Endothelial cell of umbilical vein (primary cell): ENCODE measurements around the gene DPF3. TPM values are rescaled to one million over a fixed set of nuclear protein-coding genes. Genes with fewer than 3 reads are reported as not detected.

Source experiments
- BruUV-seq: library from RNA; stranded (reverse); fragments of 400-500 nt; replicated peaks from 2 replicates; lab custom pipeline; 2021; lab: Mats Ljungman, UMichigan
- CTCF ChIA-PET: fragments of 300-600, 350-600 bp; sonication (Branson Sonifier 250); formaldehyde crosslinking; loops from one replicate; lab custom pipeline; 2021; ENCODE audit warnings: antibody characterized with exemption, inconsistent platforms; lab: Charles Lee
- POLR2A ChIA-PET: fragments of 300-600, 350-600 bp; sonication (Branson Sonifier 250); formaldehyde crosslinking; loops from one replicate; lab custom pipeline; 2021; ENCODE audit warnings: antibody characterized with exemption, inconsistent platforms; lab: Charles Lee
- DNase-seq: peaks from one replicate; pipeline ENCODE4 v3.0.0-alpha.2; 2011; ENCODE audit warnings: low read depth, low spot score
- FAIRE-seq: peaks from 2 replicates; lab custom pipeline; 2011; peaks lifted over from hg19 to GRCh38; lab: Jason Lieb, UNC
- H2AFZ ChIP-seq: 2 replicates; pipeline ENCODE4 v1.6.0; 2012; ENCODE audit warnings: low read depth, low read length, control low read depth, inconsistent platforms
- H3K27ac ChIP-seq: 2 replicates; pipeline ENCODE4 v1.5.1; 2011; ENCODE audit warnings: low read depth, mild to moderate bottlenecking, control low read depth, low read length, moderate library complexity; ENCODE audit not compliant: insufficient read depth
- H3K27me3 ChIP-seq, 2 experiments: 2 replicates each; pipeline versions ENCODE4 v1.6.0 to v1.6.1; 2011; ENCODE audit warnings: low read length in 2 of 2, mixed read lengths in 1 of 2; ENCODE audit not compliant: control insufficient read depth in 2 of 2, insufficient read depth in 2 of 2
- H3K36me3 ChIP-seq, 2 experiments: 2 replicates in 1 of 2; 3 replicates in 1 of 2; pipeline ENCODE4 v1.5.1; 2011; ENCODE audit warnings: low read length in 2 of 2, mild to moderate bottlenecking in 1 of 2, moderate library complexity in 1 of 2; ENCODE audit not compliant: control insufficient read depth in 2 of 2, insufficient read depth in 2 of 2; ENCODE audit errors: extremely low read depth in 1 of 2
- H3K4me1 ChIP-seq: 3 replicates; pipeline ENCODE4 v1.5.1; 2011; ENCODE audit warnings: mild to moderate bottlenecking, low read length; ENCODE audit not compliant: control insufficient read depth, insufficient read depth; ENCODE audit errors: extremely low read depth
- H3K4me2 ChIP-seq: 2 replicates; pipeline ENCODE4 v1.6.1; 2011; ENCODE audit warnings: low read length, control low read depth, mixed read lengths; ENCODE audit not compliant: insufficient read depth
- H3K4me3 ChIP-seq, 3 experiments: fragments of 200-600 bp in 1 of 3; sonication (generic), shearing (Covaris generic) in 1 of 3; replicated peaks in 1 of 3; 2 replicates each; pipeline ENCODE4 v1.5.1; 2011 to 2016; ENCODE audit warnings: control low read depth in 3 of 3, low read length in 3 of 3, mild to moderate bottlenecking in 2 of 3, inconsistent platforms in 1 of 3, low read depth in 1 of 3, moderate library complexity in 1 of 3; ENCODE audit not compliant: insufficient read depth in 1 of 3
- H3K79me2 ChIP-seq: 2 replicates; pipeline ENCODE4 v1.6.0; 2012; ENCODE audit warnings: low read length, inconsistent platforms; ENCODE audit not compliant: control insufficient read depth, insufficient read depth
- H3K9ac ChIP-seq: replicated peaks from 2 replicates; pipeline ENCODE3; 2011; ENCODE audit warnings: low read length, control low read depth; ENCODE audit not compliant: insufficient read depth; ENCODE audit errors: extremely low read depth
- H3K9me1 ChIP-seq: replicated peaks from 3 replicates; pipeline ENCODE4 v1.6.0; 2011; ENCODE audit warnings: mild to moderate bottlenecking, low read length; ENCODE audit not compliant: control insufficient read depth, insufficient read depth; ENCODE audit errors: extremely low read depth
- H3K9me3 ChIP-seq: replicated peaks from 2 replicates; pipeline ENCODE4 v1.5.1; 2012; ENCODE audit warnings: low read length, inconsistent platforms; ENCODE audit not compliant: control insufficient read depth, insufficient read depth
- H4K20me1 ChIP-seq: replicated peaks from 2 replicates; pipeline ENCODE3; 2011; ENCODE audit warnings: mild to moderate bottlenecking, low read length; ENCODE audit not compliant: control insufficient read depth, insufficient read depth; ENCODE audit errors: extremely low read depth
- CTCF ChIP-seq, 2 donors: IDR thresholded peaks; 1 replicate in 1 of 2; 2 replicates in 1 of 2; pipeline ENCODE4 v1.5.1; 2011; ENCODE audit warnings: low read length in 2 of 2, mild to moderate bottlenecking in 2 of 2, moderate library complexity in 2 of 2, control low read depth in 1 of 2, inconsistent platforms in 1 of 2, low read depth in 1 of 2; ENCODE audit not compliant: insufficient read depth in 1 of 2; ENCODE audit errors: extremely low read depth in 1 of 2
- EZH2 ChIP-seq: IDR thresholded peaks from 2 replicates; pipeline ENCODE4 v1.6.1; 2012; ENCODE audit warnings: borderline replicate concordance, low read depth, mild to moderate bottlenecking, moderate library complexity, low read length, inconsistent platforms; ENCODE audit not compliant: severe bottlenecking
- FOS ChIP-seq: IDR thresholded peaks from 2 replicates; pipeline ENCODE4 v1.6.1; 2011; ENCODE audit warnings: mild to moderate bottlenecking, low read length, moderate library complexity, borderline replicate concordance; ENCODE audit not compliant: insufficient read depth
- GATA2 ChIP-seq: IDR thresholded peaks from 2 replicates; pipeline ENCODE4 v1.7.0; 2011; ENCODE audit warnings: low read depth, mild to moderate bottlenecking, moderate library complexity, mixed read lengths, low read length; ENCODE audit not compliant: insufficient read length, insufficient read depth
- JUN ChIP-seq: IDR thresholded peaks from 2 replicates; pipeline ENCODE4 v1.6.1; 2011; ENCODE audit warnings: borderline replicate concordance, low read depth; ENCODE audit not compliant: insufficient read length, insufficient read depth
- MAX ChIP-seq: IDR thresholded peaks from 2 replicates; pipeline ENCODE4 v1.6.1; 2011; ENCODE audit not compliant: insufficient read depth, insufficient read length
- MYC ChIP-seq: IDR thresholded peaks from one replicate; pipeline ENCODE4 v1.6.1; 2011; ENCODE audit warnings: mild to moderate bottlenecking, low read depth, low read length
- POLR2A ChIP-seq: IDR thresholded peaks from 2 replicates; pipeline ENCODE4 v1.6.1; 2012; ENCODE audit warnings: low read depth, mild to moderate bottlenecking, control low read depth, low read length
- POLR2AphosphoS5 ChIP-seq: IDR thresholded peaks from 2 replicates; pipeline ENCODE4 v1.6.1; 2012; ENCODE audit warnings: low read depth, mild to moderate bottlenecking, control low read depth, low read length, moderate library complexity; ENCODE audit not compliant: insufficient read depth
- dilution Hi-C: fragments of 300-500 bp; cut with MboI; formaldehyde crosslinking; loops from one replicate; pipeline ENCODE4 v1.15.0; 2019; ENCODE audit warnings: low sequenced_read_pairs; ENCODE audit not compliant: extremely low pct_ligation_motif_present
- intact Hi-C: fragments of 100-400 bp; cut with micrococcal nuclease; formaldehyde crosslinking; loops from one replicate; pipeline ENCODE4 v1.10.0; 2022
- polyA plus RNA-seq, 4 experiments: library from polyadenylated mRNA; depleted of rRNA in 3 of 4; stranded (reverse) in 3 of 4; unstranded in 1 of 4; fragments of >200 nt; gene quantifications; 2 replicates each; pipeline versions ENCODE4 v1.2.1 to v1.2.3, GENCODE V29; 2011 to 2012; ENCODE audit warnings: missing spikeins in 1 of 4
- total RNA-seq: library from RNA; stranded (reverse); gene quantifications from 2 replicates; pipeline ENCODE4 v1.2.3, GENCODE V29; 2021

The DPF3 gene
- total and polyA plus RNA-seq, 2 donors (not counting 3 experiments of a cell fraction or from before 2014, with no cell fraction given), result 2.4 to 3.5 TPM

GRCh38 chr14:72632727-72633126 lies 261.2 kb downstream of the DPF3 start:
- BruUV-seq, result no TSS peak
- FAIRE-seq, result no peak
- POLR2A ChIA-PET, result no interaction called here

More at GRCh38 chr14:72632727-72633126, 261.2 kb downstream of the DPF3 start:
- no peak overlapping the region for H3K4me2 ChIP-seq
- dilution Hi-C loops, result no loop called here
- no peaks in the 10 kb centered on the region for H4K20me1 ChIP-seq
- TF ChIP-seq FOS (no peak), EZH2 (no peak), POLR2A (no peak), GATA2 (no peak), CTCF (IDR thresholded peaks at IDR 0.05; ENCODE audit: extremely low read depth in 1 of 2, insufficient read depth in 1 of 2, low read depth in 1 of 2, low read length in 2 of 2) (no peak), MAX (no peak), POLR2AphosphoS5 (no peak), JUN (no peak), MYC (no peak)
- H3K27ac ChIP-seq, result no peak overlapping the region
- CTCF ChIA-PET, result interaction anchor here (0.9 kb wide), 1 partner anchor 11 kb away, joined by 3 read pairs; no protein-coding TSS in a partner anchor
- no peaks in the 10 kb centered on the region for H3K27me3 ChIP-seq
- H3K4me1 ChIP-seq, result no peaks in the 10 kb centered on the region
- no peaks in the 10 kb centered on the region for H3K9me1 ChIP-seq
- intact Hi-C loops, result no loop called here
- H3K36me3 ChIP-seq, result no peaks in the 10 kb centered on the region
- no peak for DNase-seq
- H3K9me3 ChIP-seq, result no peaks in the 10 kb centered on the region
- no peak overlapping the region for H2AFZ ChIP-seq
- no peak overlapping the region for H3K9ac ChIP-seq
- H3K4me3 ChIP-seq, result no peak overlapping the region
- no peaks in the 10 kb centered on the region for H3K79me2 ChIP-seq
